AG04449 (cell line): ENCODE data around the gene LY86.

Experiments
- CTCF ChIA-PET: fragments of 350-600 bp; formaldehyde crosslinking; extraction: SDS; loops from one replicate; lab custom pipeline; 2021; ENCODE audit warnings: antibody characterized with exemption; lab: Yijun Ruan, JAX
- POLR2A ChIA-PET: fragments of 400-600, 350-600 bp; formaldehyde crosslinking; extraction: SDS; loops from one replicate; lab custom pipeline; 2020; ENCODE audit warnings: antibody characterized with exemption, inconsistent platforms; lab: Yijun Ruan, JAX
- DNase-seq: peaks from one replicate; pipeline ENCODE4 v3.0.0-alpha.2; 2010; ENCODE audit warnings: low read depth, low spot score
- H3K4me3 ChIP-seq: 2 replicates; pipeline ENCODE4 v1.5.1; 2011; ENCODE audit warnings: low read depth, mild to moderate bottlenecking, control low read depth, low read length
- TF ChIP-seq, protein P1 (sequence below): IDR thresholded peaks from one replicate; pipeline ENCODE4 v1.5.1; 2011; ENCODE audit warnings: mild to moderate bottlenecking, moderate library complexity, low read length, control low read depth, inconsistent platforms; ENCODE audit not compliant: insufficient read depth; ENCODE audit errors: missing control alignments

Gene LY86

DNA sequence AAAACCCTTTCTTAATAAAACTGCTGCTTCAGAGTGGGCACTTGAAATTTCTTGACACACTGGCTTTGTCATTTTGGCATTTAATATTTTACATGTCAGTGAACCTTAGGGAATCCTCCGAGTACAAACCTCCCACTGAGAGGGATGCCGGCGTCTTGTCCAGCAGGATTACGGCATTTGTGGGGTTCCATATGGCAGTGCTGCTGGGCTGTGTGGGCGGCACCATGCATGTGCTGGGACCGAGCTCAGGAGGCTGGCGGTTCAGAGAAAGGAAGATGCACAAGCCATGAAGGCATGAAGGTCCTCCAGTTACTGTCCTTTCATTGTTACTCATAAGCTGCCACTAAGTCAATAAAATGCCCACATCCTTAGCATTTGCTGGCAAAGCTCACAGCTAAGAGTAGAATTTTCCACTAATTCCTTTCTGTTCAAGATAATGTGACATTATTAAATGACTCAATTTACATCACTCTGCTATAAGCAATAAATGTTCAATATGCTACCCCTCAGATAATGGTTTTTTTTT is 61.4 kb downstream of the LY86 start:
- POLR2A ChIA-PET = no interaction called here
- no peak for DNase-seq
- CTCF ChIA-PET = no interaction called here
- H3K4me3 ChIP-seq = no peak overlapping the region
- TF ChIP-seq, protein P1, sequence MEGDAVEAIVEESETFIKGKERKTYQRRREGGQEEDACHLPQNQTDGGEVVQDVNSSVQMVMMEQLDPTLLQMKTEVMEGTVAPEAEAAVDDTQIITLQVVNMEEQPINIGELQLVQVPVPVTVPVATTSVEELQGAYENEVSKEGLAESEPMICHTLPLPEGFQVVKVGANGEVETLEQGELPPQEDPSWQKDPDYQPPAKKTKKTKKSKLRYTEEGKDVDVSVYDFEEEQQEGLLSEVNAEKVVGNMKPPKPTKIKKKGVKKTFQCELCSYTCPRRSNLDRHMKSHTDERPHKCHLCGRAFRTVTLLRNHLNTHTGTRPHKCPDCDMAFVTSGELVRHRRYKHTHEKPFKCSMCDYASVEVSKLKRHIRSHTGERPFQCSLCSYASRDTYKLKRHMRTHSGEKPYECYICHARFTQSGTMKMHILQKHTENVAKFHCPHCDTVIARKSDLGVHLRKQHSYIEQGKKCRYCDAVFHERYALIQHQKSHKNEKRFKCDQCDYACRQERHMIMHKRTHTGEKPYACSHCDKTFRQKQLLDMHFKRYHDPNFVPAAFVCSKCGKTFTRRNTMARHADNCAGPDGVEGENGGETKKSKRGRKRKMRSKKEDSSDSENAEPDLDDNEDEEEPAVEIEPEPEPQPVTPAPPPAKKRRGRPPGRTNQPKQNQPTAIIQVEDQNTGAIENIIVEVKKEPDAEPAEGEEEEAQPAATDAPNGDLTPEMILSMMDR = no peak

DNA sequence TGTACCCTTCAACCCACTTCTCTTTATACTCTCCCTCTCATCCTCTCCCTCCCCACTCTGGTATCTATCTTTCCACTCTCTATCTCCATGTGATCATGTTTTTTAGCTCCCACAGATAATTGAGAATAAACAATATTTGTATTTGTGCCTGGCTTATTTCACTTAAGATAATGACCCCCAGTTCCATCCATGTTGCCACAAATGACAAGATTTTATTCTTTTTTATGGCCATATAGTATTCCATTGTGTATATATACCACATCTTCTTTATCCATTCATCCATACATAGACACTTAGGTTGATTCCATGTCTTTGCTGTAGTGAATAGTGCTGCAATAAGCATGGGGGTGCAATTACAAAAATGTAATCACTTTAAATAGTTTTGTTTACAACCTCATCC is 62.3 kb downstream of the LY86 start:
- ChIA-PET POLR2A (no interaction called here), CTCF (interaction anchor here (1.1 kb wide), 1 partner anchor 10 kb away, joined by 3 read pairs; no protein-coding TSS in a partner anchor)
- TF ChIP-seq, protein P1 = no peak
- no peak for DNase-seq
- no peak overlapping the region for H3K4me3 ChIP-seq

DNA sequence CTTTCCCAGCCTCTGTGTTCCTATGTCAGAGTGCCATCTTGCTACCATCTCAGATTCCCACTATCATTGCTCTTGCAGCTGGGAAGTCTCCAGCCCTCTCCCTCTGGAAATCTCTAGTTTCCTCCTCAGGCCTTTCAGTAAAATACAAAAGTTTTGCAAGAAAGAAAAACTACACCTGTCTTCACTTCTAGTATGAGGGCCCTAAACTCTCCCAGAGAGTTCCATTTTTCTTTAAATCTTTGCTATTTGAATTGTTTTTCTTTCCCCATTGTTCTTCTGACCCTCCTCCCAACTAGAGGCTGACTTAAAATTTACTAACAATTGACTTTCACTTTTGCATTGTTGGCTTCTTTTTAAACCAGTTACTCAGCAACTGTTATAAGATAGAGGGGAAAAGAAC is 62.8 kb downstream of the LY86 start:
- DNase-seq = no peak
- CTCF ChIA-PET = interaction anchor here (1.1 kb wide), 1 partner anchor 10 kb away, joined by 3 read pairs; no protein-coding TSS in a partner anchor
- TF ChIP-seq, protein P1 = no peak
- no peak overlapping the region for H3K4me3 ChIP-seq
- POLR2A ChIA-PET = no interaction called here

DNA sequence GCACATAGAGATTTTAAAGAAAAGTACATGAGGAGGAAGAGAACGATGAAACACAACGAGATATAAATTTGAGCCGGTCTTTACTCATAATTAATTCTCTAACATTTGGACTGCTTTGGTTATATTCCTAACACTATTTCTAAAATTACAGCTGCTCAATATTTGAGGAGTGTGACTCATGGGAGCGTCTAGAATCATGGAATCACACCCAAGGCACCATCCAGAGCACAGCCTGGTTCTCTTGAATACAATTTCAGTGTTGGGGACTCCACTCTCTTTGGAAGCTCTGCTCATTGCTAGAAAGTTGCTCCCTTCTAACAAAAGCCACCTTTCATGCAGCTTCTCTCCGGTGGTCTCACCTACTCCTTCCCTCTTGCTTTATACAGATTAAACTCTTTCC is 64.4 kb downstream of the LY86 start:
- TF ChIP-seq, protein P1 = no peak
- no peak for DNase-seq
- ChIA-PET CTCF (no interaction called here), POLR2A (no interaction called here)
- no peak overlapping the region for H3K4me3 ChIP-seq

DNA sequence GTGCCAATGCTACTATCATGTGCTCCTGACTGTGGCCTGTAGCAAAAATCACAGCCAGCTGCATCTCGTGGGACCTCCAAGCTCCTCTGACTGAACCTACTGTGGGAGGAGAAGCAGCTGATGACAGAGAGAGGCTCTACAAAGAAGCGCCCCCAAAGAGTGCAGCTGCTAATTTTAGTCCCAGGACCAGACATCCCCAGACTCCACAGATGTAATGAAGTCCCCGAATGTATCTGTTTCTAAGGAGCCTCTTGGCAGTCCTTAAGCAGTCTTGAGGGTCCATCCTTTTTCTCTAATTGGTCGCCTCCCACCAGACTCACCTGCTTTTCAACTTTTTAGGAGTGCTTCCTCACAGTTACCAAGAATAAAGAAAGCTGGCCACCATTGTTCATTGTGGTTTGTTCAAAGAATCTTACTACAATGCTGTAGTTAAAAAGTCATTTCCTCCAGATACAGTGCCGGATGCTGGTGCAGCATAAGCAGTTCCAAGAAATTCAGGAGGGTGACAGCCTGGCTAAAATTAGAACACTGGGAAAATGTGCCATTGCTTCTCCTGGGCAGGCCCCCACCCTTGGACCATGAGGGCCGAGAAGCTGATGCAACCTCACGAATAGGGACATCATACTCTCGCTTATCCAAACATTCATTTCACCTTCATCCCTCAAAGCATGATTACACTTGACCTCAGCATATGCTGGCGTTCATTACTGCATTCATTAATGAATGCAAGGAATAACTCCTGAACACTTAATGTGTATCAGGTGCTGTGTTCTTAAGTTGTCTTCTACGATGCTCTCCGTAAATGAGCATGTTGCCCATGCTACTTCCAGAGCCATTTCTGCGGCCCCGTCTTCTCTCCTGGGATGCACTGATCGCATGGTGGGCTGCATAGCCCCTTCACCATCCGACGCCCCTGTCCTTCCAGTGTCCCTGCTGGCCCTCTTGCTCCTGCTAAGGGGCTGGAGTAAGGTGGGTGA is 66.4 kb downstream of the LY86 start:
- no peak overlapping the region for H3K4me3 ChIP-seq
- DNase-seq = no peak
- TF ChIP-seq, protein P1 = no peak
- ChIA-PET POLR2A (no interaction called here), CTCF (no interaction called here)

DNA sequence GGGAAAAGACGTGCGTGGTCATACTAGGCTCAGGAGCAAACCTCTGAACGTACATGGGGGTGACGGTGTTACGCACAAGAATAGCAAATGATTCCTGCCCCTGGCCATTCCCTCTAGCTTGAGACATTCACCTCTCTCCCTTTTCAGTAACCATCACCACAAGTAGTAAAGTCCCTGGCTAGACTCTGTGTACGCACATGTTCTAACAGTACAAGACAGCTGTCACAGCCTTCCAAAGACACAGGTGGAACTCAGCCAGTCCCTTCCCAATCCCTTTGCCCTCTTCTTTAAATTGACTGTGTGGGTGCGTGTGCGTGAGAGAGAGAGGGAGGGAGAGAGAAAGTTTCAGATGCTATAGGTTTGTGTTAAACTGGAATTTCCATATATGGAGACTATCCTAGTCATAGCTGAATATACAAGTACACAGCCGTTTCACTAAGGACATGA is 67.3 kb downstream of the LY86 start:
- TF ChIP-seq, protein P1 = no peak
- CTCF ChIA-PET = no interaction called here
- DNase-seq = no peak
- POLR2A ChIA-PET = no interaction called here
- no peak overlapping the region for H3K4me3 ChIP-seq
